ENCODE measurements around the gene CLIP1. TPM values are rescaled to one million over a fixed set of nuclear protein-coding genes. Genes with fewer than 3 reads are reported as not detected.

CLIP1 gene
- 70.4 and 86.7 TPM in 2 replicates for total RNA-seq

DNA sequence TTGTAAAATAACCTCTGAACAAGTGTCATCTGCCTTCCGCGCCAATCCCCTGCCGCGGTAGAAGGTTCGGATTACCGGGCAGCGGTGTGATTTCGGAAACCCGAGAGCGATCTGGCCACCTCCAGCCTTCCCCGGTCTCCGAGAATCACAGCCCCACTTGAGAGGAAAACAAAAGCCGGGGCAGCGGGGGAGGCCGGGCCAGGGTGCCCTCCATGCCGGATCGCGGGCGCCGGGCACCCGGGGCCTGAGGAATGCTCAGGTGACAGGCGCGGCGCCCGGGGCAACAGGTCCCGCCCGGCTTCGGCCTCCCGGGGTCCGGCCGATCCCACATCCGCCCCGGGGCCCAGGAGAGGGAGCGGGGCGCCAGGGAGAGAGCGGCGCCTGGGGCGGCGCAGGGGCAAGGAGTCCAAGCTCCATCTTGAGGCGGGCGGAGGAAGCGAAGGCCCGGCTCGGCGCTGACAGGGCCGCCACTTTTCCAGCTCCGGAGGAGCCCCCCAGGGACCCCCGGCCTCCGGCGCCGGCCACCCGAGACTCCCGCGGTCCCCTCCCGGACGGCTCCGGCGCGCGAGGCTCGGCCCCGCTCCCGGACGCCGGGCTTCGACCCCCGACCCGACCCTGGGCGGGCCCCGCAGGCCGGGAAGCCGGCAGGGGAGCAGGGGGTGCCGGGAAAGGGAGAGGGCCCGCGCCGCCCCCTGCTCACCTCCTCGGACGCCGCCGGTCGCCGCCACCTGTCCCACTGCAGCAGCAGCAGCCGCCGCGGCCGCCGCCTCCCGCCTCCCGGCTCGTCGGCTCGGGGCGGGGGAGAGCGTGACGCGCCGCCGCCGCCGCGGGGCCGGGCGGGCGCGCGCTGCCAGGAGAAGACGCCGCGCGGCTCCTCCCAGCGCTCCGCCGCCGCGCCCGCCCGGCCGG is at the start of gene CLIP1:
TSS of gene CLIP1 (minus strand) at position 849 of the 909 bp plus-strand sequence. CDS start 42,217 bp downstream, outside the sequence.

DNA sequence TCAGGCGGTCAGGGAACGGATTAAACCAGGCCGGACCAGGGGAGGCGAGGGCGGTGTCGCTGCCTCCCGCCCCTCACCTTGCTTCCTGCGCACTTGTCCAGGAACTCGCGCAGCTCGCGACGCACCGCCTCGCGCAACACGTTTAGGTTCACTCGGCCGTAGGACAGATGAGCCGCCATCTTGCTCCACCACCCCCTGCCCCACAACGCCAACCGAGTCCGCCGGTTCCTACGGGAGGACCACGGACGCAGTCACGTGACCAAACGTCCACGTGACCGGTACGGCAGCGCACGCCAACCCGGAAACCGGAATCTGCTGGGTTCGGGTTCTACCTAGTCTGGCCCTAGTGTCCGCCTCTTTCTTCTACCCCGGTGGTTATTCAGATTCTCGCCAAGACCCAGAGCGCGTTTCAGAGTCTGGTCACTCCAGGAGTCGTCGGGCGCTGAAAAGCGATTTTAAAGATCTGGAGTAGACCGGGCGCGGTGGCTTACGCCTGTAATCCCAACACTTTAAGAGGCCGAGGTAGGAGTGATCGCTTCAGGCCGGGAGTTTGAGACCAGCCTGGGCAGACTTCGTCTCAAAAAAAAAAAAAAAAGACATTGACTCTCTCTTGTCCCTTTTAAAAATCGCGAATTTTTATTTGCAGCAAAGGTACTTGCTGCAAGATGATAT is 156.1 kb downstream of the CLIP1 start, which contains the start of gene VPS33A:
TSS of gene VPS33A (minus strand) at position 265 of the 672 bp plus-strand sequence. CDS start at position 179, 86 bp downstream.

DNA sequence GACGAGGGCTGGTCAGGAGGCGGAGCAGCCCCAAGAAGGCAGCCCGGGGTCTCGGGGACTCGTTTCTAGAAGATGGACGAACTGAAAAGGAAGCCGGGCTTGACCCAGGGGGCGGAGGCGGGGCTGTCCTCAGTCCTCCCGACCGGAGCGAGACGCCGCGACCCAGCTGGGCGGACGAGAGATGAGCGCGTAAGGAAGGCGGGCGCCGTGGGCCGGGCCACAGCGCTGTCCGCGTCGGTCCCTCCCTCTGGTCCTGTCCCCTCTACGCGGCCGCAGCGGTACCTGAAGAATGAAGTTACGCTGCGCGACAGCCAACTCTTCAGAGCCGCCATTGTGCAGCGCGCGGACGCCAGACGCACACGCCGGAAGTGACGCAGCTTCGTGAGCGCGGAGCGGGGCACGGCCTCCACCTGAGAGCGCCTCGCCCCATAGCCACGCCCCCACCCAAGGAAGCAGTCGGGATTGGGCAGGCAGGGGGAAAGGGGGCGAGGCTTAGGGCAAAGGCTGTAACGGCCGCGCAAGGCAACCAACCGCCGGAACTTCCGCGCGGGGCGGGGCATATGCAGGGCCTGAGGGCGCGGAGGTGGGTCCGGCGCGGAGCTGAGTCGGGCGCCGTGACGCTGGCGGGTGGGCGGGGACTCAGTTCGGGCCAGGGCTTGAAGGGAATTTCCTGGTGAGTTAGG is 196.6 kb downstream of the CLIP1 start, which contains the start of gene DIABLO:
TSS of gene DIABLO (minus strand) at position 370 of the 683 bp plus-strand sequence. CDS start at position 332, 38 bp downstream.

Other genes with a start within 250 kb of the CLIP1 start
- not detected in 2 replicates for gene IL31, start 248.4 kb downstream of the CLIP1 start, total RNA-seq
- gene LRRC43, start 239.5 kb downstream of the CLIP1 start, total RNA-seq = 0.57 and 2.0 TPM in 2 replicates
- gene B3GNT4, start 219.0 kb downstream of the CLIP1 start, total RNA-seq = not detected in 2 replicates
- 49.3 and 62.8 TPM in 2 replicates for gene DIABLO, start 196.6 kb downstream of the CLIP1 start, total RNA-seq
- gene VPS33A, start 156.2 kb downstream of the CLIP1 start, total RNA-seq = 22.5 and 23.8 TPM in 2 replicates
- gene ZCCHC8, start 78.3 kb upstream of the CLIP1 start, total RNA-seq = 30.6 and 32.0 TPM in 2 replicates
- 58.6 and 61.7 TPM in 2 replicates for gene RSRC2, start 104.3 kb upstream of the CLIP1 start, total RNA-seq
- 69.3 and 82.3 TPM in 2 replicates for gene KNTC1, start 104.6 kb upstream of the CLIP1 start, total RNA-seq